SJSA1 (cell line): ENCODE results near the gene MKRN2OS. TPM values are rescaled to one million over a fixed set of nuclear protein-coding genes. Genes with fewer than 3 reads are reported as not detected.

Source experiments
- DNase-seq, 2 experiments: peaks; one replicate each; pipeline ENCODE4 v3.0.0-alpha.2; 2015 to 2020; ENCODE audit warnings: low spot score in 2 of 2, low read depth in 1 of 2
- H3K27ac ChIP-seq: fragments of 250-450 bp; sonication (Bioruptor Pico); 2 replicates; pipeline ENCODE4 v1.5.1; 2020; ENCODE audit warnings: mild to moderate bottlenecking, moderate library complexity
- H3K27me3 ChIP-seq: fragments of 250-450 bp; sonication (Bioruptor Pico); replicated peaks from 2 replicates; pipeline ENCODE4 v1.5.1; 2020; ENCODE audit warnings: mild to moderate bottlenecking, moderate library complexity
- H3K36me3 ChIP-seq: fragments of 250-450 bp; sonication (Bioruptor Pico); 2 replicates; pipeline ENCODE4 v1.5.1; 2020; ENCODE audit warnings: mild to moderate bottlenecking
- H3K4me1 ChIP-seq: fragments of 250-450 bp; sonication (Bioruptor Pico); replicated peaks from 2 replicates; pipeline ENCODE4 v1.6.1; 2021; ENCODE audit warnings: mild to moderate bottlenecking
- H3K4me3 ChIP-seq: fragments of 250-450 bp; sonication (Bioruptor Pico); 2 replicates; pipeline ENCODE4 v1.5.1; 2020; ENCODE audit warnings: mild to moderate bottlenecking
- H3K9me3 ChIP-seq: fragments of 250-450 bp; sonication (Bioruptor Pico); replicated peaks from 2 replicates; pipeline ENCODE4 v1.5.1; 2020; ENCODE audit warnings: mild to moderate bottlenecking
- total RNA-seq: library from RNA; depleted of rRNA; stranded (reverse); fragments of >200 nt; shearing (Covaris generic); gene quantifications from 2 replicates; pipeline ENCODE4 v1.2.3, GENCODE V29; 2014; rRNA removed

Gene MKRN2OS
- total RNA-seq, 1 experiment from 2014 or later = not detected

DNA sequence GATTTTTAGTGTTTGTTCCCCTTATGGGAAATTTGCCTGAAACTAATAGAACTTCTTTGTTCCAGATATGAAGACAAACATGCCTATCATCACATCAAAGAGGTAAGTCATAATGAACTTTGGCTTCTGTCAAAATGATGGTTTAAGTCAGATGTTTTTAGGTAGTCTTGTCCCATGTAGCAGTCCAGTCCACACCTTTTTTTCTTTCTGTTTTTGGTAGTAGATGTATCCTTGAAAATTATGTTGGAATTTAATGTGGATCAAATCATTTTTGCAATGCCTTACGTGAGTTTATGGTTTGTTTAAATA, 48.9 kb downstream of the MKRN2OS start:
- DNase-seq = no peak
- Histone ChIP-seq H3K27ac (no peak overlapping the region), H3K4me3 (no peak overlapping the region), H3K9me3 (no peaks in the 10 kb centered on the region), H3K27me3 (no peaks in the 10 kb centered on the region), H3K4me1 (no peaks in the 10 kb centered on the region), H3K36me3 (no peaks in the 10 kb centered on the region)

DNA sequence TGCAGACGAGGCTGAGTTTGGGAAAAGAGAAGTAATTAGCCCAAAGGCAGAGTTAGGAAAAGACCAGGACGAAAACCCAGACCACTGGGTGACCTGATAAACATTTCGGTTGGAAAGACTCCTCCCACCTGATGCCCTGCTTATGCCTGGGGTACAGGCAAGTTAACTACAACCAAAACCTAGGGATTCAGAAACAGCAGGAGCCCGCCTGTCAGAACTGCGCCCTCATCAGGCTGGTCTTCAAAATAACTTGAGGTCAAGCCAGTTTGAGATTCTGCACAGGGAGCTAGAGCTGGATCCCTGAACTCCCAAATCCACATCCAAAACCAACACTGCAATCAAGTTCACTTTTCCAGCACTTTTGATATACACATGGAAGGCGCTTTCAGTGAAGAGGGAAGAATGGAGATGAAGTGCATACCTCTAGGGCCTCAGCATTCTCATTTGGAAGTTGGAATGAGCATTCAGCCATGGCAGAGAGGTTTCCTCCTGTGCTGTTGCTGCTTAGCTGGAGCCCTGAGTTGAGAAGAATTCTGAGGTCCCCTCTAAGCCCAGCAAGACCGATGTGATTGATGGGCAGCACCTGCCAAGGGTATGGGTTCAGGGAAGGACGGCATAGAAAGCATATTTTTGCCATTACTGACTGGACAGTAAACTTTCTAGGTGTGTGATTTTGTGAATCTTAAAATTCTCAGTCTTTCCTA, 49.4 kb downstream of the MKRN2OS start:
- Histone ChIP-seq H3K4me3 (no peak overlapping the region), H3K27ac (no peak overlapping the region), H3K27me3 (no peaks in the 10 kb centered on the region), H3K9me3 (no peaks in the 10 kb centered on the region), H3K36me3 (no peaks in the 10 kb centered on the region), H3K4me1 (no peaks in the 10 kb centered on the region)
- no peak for DNase-seq

DNA sequence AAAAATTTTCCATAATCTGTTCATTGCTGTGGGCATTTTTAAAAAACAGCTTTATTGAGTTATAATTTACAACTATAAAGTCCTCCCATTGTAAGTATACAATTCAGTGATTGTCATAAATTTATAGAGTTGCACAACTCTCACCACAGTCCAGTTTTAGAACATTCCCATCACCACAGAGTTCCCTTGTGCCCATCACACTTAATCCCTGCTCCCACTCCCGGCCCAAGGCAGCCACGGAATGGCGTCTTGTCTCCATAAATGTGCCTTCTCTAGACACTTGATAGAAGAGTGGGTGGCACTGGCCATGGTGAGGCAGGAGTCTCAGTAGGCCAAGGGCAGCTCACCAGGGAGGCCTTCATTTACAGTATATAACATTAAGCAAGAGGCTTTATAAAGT, 54.8 kb downstream of the MKRN2OS start:
- Histone ChIP-seq H3K27ac (no peak overlapping the region), H3K9me3 (no peaks in the 10 kb centered on the region), H3K27me3 (no peaks in the 10 kb centered on the region), H3K4me3 (no peak overlapping the region), H3K4me1 (no peaks in the 10 kb centered on the region), H3K36me3 (no peaks in the 10 kb centered on the region)
- no peak for DNase-seq

DNA sequence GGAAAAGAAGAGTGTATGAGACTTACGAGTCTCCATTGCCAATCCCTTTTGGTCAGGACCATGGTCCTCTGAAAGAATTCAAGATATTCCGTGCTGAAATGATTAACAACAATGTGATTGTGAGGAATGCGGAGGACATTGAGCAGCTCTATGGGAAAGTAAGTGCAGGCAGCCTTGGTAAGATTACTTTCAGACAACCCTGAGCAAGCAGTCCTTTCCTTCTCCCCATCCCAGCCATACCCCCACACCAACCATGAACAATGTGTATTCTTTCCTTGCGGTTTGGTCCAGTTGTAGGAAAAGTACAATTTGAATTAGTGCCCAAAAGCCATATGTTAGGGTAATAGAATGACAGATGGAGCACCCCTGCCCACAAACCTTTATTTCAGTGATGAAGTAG, 55.5 kb downstream of the MKRN2OS start:
- H3K36me3 ChIP-seq = no peaks in the 10 kb centered on the region
- no peak overlapping the region for H3K27ac ChIP-seq
- no peak overlapping the region for H3K4me3 ChIP-seq
- H3K9me3 ChIP-seq = no peaks in the 10 kb centered on the region
- peaks cover 4% of the 10 kb centered on the region; the same call in 1 of the 2 replicates for H3K4me1 ChIP-seq
- DNase-seq = no peak
- H3K27me3 ChIP-seq = no peaks in the 10 kb centered on the region

Other genes with a start within 250 kb of the MKRN2OS start
- gene TSEN2, start 61.0 kb downstream of the MKRN2OS start, total RNA-seq = 5.4 and 7.6 TPM in 2 replicates
- 39.1 and 40.0 TPM in 2 replicates for gene MKRN2, start 11.6 kb upstream of the MKRN2OS start, total RNA-seq
- gene RAF1, start 118.6 kb upstream of the MKRN2OS start, total RNA-seq = 62.1 and 91.4 TPM in 2 replicates
- not detected in 2 replicates for gene TMEM40, start 213.8 kb upstream of the MKRN2OS start, total RNA-seq